GM12892 (cell line): ENCODE results near the gene ANKFN1.

ENCODE experiments used
- POLR2A ChIP-seq: IDR thresholded peaks from 2 replicates; pipeline ENCODE4 v1.6.1; 2011; ENCODE audit warnings: low read depth, low read length, control low read depth
- POLR2AphosphoS5 ChIP-seq: IDR thresholded peaks from 2 replicates; pipeline ENCODE4 v1.6.1; 2011; ENCODE audit warnings: low read depth, low read length, control low read depth
- TAF1 ChIP-seq: IDR thresholded peaks from 2 replicates; pipeline ENCODE4 v1.6.1; 2011; ENCODE audit warnings: low read depth, mild to moderate bottlenecking, control low read depth, low read length, borderline replicate concordance

- TF ChIP-seq POLR2A (no peak), POLR2AphosphoS5 (no peak), TAF1 (no peak)
These were observed 4.9 kb upstream of the ANKFN1 start for GRCh38 chr17:56148333-56148732.
